Renal cortex interstitium (tissue), 11 donors: ENCODE measurements around the gene CPZ. TPM values are rescaled to one million over a fixed set of nuclear protein-coding genes. Genes with fewer than 3 reads are reported as not detected.
"Not testable (repeated sequence)": the region's sequence is repeated elsewhere in the genome, so short reads cannot be mapped to it uniquely, and the experiment has no call there.

Experiments used
- DNase-seq, 11 donors: peaks; one replicate each; pipeline ENCODE4 v3.0.0-alpha.2; 2013; ENCODE audit warnings: low read depth in 9 of 11, low spot score in 4 of 11; ENCODE audit errors: extremely low read depth in 1 of 11
- polyA plus RNA-seq, 3 donors: library from polyadenylated mRNA; unstranded; fragments of 120-200 nt; gene quantifications; one replicate each; pipeline ENCODE4 v1.2.1, GENCODE V29; 2013; ENCODE audit not compliant: insufficient read length in 3 of 3

The CPZ gene
- polyA plus RNA-seq, 3 donors: 14.6 to 24.9 (median 19.2) TPM

DNA sequence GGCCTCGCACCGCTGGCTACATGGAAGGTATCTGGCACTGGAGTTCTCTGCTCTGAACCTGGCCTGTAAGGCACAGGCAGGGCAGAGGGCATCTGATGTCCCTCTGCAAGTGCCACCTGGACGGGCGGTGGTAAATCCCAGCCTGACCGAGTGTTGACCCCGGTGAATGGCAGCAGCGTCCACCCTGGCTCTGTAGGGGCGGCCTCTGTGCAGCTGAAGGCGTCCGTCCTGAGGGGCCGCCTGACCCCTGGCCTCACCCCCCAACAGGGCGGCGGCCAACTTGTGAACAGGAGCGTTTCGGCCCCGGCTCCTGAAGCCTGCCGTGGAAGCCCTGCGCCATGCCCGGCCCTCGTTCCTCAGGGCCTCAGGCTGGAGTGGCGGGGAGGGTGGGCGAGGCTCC lies 51.4 kb downstream of the CPZ start:
- no peak for DNase-seq

DNA sequence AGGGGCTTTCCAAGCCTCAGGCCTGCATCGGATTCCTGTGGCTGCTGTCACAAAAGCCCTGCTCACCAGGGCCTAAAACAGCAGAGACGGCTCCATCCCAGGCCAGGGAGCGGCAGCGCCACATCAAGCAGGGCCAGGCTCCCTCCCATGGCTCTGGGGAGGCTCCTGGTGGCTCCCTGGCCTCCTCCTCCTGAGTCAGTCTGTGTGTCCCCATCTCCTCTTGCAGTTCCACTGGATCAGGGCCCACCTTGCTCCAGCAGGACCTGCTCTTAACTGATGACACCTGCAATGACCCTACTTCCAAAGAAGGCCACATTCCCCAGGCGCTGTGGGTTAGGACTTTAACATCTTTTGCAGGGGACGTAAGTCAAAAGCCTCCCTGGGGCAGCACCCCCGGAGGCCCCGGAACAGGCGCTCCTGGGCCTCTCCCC lies 51.9 kb downstream of the CPZ start:
- no peak for DNase-seq

DNA sequence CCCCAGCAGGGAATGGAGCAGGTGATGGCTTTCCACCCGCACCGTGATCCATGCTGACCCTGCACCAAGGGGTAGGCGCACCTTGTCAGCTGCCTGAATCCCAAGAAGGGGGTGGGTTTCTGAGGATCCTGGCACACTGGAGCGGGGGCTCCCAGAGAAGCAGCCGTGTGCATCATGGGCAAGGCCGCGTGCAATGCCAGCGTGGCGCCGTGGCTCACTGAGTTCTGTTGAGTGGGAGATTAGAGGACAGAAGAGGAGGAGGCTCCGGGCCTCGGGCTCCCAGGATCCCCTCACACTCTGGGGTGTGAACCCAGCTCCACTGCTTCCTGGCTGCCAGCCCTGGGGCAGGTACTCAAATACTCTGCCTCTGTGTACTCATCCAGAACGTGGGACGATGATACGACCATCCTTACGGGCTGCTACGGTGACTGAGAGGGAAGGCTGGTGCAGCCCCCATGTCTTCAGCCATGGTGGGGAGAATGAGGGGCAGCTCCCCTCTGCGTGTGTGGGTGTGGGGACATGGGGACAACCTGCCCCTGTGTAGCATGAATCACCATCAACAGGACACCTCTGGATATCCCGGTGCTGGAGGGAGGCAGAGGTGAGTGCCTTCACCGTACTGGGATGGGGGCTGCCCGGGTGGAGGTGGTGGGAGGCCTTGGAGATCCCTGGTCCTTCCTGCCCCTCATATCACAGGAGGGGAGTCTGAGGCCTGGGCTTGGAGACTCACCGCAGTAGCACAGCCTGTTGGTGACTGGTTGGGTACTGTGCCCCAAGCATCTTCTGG lies 52.6 kb downstream of the CPZ start:
- no peak for DNase-seq

DNA sequence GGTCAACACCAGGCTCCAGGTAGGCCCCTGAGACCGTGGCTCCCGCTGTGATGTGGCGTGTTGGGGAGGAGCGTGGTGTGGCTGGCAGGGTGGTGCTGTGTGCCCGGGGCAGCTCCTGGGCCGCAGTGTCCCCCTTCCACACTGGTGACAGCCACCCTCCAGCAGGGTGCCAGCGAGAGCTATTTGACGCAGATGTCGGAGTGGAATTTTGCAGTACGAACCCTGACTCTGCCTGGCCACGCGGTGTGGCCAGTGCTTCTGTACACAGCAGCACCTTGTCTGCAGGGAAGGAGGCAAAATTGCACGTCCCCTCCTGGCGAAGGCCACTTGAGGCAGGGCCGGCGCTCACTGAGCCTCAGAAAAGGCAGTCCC lies 53.2 kb downstream of the CPZ start:
- no peak for DNase-seq

DNA sequence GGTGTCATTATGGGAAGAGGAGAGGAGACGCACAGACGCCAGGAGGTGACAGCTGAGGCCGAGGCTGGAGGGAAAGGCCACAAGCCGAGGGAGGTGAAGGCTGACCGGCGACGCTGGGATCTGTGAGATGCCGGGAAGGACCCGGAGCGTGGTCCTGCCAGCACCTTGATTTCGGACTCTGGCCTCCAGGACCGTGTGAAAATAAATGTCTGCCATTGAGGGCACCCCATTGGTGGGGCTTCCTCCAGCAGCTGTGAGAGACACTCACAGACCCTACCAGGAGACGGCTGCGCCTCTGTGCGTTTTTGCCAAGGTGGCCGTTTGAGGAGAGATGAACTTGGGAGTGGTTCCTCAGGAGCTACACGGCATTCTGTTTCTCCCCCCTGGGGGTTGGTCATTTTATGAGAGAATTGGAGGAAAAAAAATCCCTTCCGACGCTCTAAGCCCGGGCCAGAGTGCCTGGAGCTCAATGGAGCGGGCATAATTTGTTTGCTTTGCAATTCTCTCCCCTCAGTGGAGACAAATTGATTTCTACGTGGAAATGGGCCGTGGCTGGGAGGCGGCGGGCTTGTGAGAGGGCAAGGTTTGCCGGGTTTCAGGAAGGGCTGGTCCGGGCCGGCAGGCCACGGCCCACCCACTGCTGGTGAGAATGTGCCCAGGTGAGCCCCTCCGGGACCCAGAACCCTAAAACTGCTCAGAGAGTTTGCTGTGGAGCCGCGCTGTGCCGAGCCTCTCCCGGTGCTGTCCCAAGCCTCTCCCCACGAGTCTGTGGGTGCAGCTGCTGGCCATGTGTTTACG lies 53.9 kb downstream of the CPZ start:
- peak in 8 of 11 donors; percentile 13 to 41 (median 31) for DNase-seq

DNA sequence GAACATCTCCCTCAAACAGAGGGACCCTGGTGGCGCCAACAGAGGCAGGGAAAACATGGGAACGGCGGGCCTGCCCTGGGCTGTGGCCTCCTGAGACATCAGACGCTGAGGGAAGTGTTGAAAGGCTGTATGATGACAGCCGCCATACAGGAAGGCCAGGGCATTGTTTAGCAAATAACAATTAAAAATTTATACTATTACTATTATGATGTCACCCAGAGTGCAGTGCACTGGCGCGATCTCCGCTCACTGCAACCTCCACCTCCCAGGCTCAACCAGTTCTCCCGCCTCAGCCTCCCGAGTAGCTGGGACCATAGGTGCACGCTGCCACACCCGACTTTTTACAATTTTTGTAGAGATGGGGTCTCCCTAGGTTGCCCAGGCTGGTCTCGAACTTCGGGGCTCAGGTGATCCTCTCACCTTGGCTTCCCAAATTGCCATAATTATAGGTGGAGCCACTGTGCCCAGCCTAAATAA lies 54.6 kb downstream of the CPZ start:
- DNase-seq: no peak

DNA sequence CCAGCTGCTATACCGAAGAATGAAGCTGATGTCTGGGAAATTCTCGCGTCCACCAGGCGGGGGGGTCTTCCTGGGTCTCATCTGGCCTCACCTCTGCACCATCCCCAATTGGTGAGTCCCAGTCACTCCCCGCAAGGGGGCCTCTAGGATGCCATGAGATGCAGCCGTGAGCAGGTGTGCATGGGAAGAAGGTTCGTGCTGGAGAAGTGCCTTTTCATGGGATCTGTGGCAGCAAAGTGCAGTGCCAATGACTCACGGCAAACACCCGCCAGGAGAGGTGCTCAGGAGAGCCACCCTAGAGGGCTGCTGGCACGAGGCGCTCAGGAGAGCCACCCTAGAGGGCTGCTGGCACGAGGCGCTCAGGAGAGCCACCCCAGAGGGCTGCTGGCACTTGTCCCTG lies 55.1 kb downstream of the CPZ start:
- no peak for DNase-seq

DNA sequence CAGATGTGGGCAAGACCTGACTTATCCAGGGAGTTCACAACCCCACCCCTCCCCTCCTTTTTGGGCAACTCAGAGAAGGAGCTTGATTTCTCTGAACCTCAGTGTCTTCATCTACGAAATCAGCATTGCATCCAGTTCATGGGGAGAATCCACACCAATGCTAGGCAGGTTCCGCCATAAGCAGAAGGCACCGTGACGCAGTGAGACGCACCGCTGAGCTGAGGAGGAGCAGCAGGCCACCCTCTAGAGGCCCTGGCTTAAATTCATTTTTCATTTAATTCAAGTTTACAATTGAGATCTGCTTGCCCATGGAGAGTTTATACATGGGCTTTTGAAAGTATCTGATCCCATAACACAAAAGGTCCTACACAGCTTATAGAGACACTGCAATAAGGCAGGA lies 55.7 kb downstream of the CPZ start:
- no peak for DNase-seq

DNA sequence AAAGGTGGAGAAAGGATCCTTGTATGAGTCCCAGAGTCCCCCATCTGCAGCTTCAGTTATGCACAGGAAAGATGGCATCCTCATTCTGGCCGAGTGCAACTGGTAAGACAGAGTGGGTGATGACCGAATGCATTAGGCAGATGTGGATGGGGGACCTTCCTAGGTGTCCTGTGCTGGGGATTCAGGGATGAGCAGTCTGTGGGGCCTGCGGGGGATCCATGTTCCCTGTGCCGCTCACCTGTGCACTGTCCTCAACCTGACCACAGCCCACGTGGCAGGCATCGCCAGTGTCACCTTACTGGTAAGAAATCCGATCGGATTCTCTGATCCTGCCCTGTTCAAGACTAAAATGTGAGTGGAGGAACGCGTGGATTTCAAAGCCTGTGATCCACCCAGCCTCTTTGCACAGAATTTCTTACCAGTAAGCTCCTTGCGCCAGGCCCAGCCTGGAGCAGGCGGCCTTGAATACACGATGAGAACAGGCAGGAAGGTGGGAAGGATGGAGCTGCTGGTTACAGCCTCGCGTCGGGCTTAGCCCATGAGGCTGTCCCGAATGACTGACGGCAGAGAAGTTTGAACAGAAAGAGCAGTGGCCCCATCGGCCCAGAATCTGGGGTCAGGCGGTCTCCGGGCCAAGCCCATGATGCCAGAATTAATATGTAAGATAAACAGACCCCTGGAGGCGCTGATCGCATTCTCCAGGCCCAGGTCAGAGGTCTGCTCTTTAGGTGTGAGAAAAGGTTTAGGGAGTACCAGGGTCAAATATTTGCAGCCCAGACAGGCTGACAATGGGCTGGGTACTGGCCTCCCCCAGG lies 56.5 kb downstream of the CPZ start:
- no peak for DNase-seq

DNA sequence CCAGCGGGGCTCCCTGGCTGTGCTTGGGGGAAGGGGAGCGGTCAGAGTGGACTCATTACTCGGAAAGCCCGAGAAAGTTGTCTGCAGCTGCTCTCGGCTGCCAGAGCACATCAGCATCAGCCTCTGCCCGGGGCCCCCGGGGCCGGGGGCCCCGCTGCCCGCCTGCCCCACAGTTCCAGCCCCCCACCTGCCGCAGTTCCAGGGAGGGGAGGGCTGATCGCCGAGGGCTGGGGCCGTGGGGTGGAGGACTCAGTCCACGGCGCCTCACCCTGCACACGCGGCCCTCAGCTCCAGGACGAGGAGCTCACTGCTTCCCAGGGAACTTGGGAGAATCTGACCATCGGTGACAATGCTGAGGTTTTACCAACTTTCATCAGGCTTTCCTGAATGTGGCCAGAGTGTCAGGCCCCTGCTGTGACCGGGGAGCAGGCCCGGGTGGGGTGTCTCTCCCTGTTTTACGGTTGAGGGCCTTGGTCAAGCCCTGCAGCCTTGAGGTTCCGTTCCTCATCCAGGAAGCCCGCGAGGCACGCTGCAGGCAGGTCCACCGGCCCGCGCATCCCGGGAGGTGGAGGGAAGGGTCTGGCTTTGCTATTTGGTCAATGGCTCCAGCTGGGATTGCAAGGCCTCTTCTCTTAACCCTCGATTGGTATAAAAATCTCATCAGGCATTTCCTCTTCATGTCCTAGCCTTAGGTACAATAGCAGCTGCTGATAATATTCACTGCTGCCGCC lies 57.2 kb downstream of the CPZ start:
- no peak for DNase-seq

DNA sequence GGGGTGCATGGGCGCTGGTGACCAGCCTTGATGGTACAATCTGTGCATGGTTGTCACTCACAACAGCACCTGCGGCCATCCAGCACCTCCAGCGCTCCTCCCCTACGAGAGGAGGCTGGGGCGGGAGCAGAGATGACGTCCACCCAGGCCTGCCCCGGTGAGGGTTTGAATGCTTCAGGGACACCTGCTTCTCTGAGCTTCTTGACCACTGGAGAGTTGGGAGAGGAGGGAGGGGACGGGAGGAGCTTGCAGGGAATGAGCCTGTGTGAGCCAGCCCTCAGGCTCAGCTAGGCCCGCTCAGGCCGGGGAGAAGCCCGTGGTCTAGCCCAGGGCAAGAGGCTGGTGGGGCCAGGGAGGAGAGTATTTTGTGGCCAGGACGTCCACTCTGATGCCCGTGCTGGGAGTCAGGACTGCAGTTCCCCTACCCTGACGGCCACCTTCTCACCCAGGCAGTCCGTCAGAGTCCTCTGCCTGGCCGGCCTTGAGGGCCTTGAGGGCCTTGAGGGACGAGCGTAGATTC lies 59.2 kb downstream of the CPZ start:
- DNase-seq: no peak

DNA sequence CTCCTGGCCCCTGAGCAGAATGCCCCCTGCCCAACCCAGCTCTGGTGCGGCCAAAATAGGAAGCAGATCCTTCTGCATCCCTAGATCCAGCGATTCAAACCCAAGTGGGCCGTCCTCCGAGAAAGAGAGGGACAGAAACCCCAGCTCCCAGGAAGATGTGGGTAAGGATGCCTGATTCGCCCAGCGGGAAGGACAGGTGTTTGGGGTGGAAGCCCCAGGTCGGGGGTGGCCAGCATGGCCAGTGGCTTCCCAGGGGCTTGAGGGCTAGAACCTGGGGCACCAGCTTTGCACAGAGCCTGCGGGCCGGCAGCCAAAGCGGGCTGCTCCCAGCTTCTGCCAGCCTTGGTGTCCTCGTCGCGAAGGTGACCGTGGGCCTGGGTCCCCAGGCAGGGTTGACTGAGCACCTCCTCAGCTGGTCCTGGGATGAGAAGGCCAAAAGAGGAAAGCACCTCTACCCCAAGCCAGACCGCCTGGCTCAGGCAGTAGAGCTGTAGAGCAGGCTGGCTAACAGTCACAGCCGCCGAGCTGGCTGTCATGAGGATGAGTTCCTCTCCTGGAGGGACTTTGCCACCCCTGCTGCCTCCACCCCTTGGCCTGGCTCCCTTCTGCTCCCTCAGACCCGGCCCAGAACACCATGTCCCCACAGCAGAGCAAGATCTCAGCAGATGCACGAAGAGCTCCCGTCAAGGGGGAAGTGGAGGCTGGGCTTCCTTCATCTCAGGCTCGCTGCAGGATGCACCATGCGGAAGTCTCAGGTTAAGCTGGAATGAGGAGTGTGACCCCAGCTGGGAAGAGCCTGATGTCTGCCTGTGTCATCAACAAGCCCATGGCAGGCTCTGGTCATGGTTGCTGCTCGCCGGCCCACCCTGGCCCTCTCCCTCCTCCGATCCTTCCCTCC lies 59.9 kb downstream of the CPZ start:
- DNase-seq: no peak

DNA sequence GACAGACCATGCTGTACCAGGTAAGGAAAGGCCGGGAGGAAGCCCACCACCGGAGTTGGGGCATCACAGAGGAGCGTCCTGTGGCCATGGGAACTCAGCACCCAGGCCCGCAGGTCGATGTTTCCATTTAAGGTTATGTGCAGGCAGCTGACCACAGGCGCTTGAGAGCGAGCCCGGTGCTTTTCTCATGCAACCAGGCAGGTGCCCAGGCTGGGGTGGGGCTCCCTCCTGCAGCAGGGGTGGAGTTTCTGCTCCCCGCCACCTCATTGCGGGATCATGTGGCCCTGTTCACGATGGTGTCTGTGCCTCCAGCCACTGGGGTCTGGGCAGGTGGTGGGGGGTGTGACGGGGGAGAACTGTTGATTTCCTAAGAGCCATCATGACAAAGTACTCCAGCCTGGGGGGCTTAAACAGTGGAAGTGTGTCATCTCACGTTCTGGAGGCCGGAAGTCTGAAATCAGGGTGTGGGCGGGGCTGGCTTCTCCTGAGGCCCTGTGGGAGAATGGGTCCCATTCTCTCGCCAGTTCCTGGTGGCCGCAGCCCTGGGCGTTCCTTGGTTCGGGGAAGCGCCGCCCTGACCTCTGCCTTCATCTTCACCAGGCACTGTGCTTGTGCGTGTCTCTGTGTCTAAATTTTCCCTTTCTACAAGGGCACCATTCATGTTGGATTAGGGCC lies 60.9 kb downstream of the CPZ start:
- no peak for DNase-seq

DNA sequence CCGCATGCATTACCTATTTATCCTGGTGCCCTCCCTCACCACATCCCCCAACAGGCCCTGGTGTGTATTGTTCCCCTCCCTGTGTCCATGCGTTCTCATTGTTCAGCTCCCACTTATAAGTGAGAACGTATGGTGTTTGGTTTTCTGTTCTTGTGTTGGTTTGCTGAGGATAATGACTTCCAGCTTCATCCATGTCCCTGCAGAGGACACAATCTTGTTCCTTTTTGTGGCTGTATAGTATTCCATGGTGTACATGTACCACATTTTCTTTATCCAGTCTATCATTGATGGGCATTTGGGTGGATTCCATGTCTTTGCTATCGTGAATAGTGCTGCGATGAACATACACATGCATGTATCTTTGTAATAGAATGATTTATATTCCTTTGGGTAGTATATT lies 61.6 kb downstream of the CPZ start:
- DNase-seq: not testable (repeated sequence)

DNA sequence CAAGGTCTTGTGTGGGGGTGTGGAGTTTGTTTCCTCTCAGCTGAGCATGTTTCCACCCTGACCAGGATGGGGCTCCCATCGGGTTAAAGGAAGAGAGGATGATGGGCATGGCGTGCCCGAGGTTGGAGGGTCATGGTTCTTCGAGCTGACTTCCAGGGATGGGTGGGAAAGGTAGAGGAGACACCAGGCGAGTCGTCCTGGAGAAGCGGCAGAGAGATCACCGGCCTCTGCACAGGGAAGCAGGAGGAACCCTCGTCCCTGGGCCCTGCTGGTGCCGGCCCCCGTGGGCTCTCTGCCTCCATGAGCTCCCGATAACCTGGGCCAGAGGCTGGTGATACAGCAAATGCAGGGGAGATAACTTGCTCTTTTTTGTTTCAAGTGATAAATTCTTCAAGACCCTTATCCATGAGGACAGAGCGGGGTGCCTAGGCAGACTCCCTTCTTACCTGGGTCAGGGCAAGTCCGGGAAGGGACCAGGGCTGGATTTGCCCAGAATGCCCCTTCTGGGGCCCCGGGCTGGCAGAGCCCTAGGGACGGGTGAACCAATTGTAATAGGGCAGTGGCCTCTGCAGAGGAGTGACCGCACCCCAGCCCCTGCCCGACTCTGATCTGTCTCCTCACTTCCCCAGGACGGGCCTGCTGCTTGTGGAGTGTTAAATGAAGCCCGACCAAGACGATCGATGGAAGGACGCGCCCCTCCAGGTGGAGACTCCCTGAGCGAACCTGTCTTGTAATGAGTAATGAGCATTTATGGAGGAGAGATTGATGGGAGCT lies 63.0 kb downstream of the CPZ start:
- no peak for DNase-seq

DNA sequence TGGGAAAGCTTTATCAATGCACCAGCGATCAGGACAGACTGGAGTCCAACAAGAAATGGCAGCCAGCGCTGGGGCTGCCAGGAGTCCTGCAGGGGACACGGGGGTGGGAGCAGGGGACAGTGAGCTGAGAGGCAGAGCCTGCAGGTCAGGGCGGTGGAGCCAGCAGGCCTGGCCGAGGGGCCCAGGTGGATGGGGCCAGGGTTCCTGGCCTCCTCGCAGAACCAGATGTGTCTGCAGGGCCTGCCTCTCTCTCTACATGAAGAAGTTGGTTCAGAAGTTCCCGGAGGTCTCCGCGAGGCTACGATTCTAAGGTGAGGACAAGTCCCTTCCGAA lies 63.6 kb downstream of the CPZ start:
- DNase-seq: no peak
